Suppressor macrophage treated with lipopolysaccharide for 4 hours (primary cell): ENCODE results near the gene CPN2.

ENCODE experiments used
- DNase-seq: peaks from one replicate; pipeline ENCODE4 v3.0.0-alpha.2; 2020

Gene CPN2

GRCh38 chr3:194310060-194310835 is 40.9 kb downstream of the CPN2 start:
- no peak for DNase-seq

DNA sequence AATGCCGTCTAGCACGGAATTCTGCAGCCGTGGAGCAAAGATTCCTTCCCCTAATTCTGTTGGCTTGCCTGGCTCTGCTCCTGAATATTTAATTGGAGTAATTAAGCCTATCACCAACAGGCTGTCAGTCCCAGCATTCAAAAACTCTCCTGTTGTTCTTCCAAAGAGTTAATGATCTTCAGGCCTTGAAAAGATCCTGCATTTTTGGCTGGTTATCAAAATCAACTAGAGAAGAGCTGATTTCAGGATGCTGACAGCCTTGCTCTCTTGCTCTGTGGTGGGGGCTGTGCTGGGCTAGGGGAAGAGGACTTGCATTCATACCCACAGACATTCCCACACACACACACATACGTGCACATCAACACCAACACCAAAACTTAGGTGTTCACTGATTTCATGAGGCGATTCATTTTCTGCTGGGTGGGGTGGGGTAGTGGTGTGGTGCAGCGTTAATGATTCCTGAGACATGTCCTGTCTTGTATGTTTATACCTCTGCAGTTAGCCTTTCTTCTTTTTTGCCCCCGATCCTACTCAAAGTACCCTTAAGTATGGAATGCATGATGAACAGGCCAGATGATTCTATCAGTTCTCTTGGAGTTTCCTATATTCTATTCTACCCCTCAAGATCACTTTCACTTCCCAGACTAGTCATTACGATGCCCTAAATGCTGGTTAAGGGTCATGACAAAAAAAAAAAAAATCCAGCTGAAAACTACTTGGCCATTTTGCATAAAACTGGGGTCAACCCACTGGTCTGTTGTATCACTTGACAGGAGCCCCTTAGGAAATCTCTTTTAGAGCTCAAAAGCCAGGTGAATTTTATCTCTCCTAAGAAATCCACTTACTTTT is 42.3 kb downstream of the CPN2 start:
- peak; percentile 32 for DNase-seq

DNA sequence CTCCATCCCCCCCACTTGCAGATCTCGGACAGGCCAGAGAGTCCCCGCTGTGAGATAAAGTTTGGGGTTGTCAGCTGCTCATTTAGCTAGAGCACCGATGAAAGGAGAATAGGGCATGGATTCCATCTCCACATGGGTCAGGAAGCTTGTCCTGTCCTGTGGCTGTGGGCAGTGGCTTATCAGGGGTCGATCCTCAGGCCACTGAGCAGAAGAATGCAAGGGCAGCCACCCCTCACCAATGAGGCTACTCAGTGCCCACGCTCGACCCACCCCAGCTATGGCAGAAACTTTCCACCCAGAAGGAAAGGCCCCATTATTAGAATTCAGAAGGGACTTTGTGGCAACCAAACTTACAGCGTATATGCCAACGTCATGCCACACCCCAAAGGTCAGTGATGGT is 43.3 kb downstream of the CPN2 start:
- DNase-seq, result no peak

DNA sequence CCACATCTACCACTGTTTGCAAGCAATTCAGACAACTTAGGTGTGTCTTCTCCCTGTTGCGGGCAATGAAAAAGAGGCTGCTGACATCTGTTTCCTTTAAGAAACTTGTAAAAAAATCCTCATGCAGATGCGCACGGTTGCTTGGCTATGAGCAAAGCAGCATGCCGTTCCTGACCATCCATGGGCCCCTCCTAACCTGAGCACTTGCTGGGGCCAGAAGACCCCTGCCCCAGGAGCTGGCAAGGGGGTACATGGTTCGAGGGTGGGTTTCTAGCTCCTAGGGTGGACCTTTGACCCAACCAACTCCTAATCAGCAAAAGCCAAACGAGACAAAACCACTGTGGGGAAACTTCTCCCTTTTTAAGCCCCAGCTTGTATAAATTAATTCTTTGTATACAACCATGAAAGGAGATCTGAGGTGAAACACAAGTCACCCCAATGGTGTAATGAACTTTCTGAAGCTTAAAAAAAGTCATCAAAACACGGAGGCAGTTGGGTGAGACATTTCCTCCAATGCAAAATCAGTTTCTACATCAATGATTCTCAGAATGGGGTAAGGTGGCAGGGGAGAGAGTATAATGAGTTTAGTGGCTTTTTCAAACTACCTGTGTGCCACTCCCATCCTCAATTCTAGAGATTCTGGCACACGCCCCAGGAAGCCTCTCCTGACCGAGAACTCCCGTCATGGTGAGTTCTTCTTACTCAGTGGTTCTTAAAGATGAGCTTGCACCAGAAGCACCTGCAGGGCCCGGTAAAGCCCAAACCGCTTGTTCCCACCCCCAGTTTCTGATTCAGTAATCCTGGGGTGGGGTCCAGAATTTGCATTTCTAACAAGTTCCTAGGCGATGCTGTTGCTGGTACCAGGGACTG is 44.1 kb downstream of the CPN2 start:
- DNase-seq, result no peak

- DNase-seq, result no peak
Observed at GRCh38 chr3:194306109-194306686, 44.9 kb downstream of the CPN2 start.

DNA sequence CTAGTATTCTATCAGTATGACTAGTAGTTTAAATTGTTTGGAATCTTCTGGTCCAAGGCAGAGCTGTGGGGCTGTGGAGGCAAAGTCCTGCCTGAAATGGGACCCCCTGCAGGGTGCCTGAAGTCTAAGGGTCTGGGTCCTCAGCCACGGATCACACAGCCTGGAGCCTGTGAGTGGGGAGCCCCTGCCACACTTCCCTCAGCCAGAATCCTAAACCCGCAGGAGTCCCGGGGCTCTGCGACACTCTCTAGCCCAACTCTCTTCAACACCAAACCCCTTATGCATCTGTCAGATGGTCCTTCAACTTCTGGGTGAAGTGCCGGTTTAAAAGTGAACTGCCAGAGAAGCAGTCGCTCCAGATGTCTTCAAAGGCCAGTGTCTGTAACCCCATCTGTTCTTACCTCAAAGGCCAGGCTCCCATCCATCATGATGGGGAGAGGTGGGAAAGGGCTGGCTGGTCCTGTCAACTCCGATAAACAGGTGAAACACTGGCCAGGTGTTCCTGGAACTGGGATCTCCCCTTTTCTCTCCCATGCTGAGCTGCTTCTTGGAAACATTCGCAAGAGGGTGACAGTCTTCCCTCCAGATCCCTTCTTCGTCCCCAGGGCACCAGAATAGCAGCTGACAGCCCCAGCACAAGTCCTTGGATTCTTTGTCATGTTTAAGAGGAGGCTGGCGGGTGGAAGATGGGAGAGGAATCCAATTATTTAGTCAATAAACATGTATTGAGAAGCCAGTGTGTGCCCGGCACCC is 45.6 kb downstream of the CPN2 start:
- DNase-seq, result no peak

DNA sequence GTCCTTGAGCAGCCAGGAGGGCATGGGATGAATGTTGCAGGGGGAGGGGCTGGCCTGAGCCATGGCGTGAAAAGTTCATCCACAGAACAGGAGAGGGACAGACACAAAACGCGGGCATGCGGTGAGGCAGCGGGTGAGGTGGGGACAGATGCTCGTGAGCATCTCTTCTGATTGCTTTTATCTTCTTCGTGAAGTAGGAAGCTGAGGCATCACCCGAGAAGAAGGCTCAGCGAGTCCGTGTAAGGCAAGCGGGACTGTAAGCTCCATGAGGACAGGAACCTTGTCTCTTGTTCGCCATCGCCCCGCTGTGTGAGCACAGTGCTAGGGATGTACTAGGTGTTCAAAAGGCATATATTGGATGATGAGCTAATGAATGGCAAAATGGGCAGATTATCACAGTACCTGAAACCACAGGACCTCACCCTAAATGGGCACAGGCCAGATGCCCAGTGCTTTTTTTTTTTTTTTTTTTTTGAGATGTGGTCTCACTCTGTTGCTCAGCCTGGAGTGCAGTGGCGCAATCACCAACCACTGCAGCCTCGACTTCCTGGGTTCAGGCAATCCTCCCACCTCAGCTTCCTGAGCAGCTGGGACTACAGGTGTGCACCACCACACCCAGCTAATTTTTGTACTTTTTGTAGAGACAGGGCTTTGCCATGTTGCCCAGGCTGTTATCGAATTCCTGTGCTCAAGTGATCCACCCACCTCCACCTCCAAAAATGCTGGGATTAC is 46.8 kb downstream of the CPN2 start:
- no peak for DNase-seq

- DNase-seq, result no peak
Observed at GRCh38 chr3:194303749-194304148, 47.4 kb downstream of the CPN2 start.

- no peak for DNase-seq
Observed at GRCh38 chr3:194301730-194302129, 49.4 kb downstream of the CPN2 start.

GRCh38 chr3:194300936-194301335 is 50.2 kb downstream of the CPN2 start:
- no peak for DNase-seq

- DNase-seq, result no peak
Observed at GRCh38 chr3:194300382-194300758, 50.8 kb downstream of the CPN2 start.

GRCh38 chr3:194298331-194299227 is 52.5 kb downstream of the CPN2 start:
- DNase-seq, result no peak

GRCh38 chr3:194296454-194297263 is 54.5 kb downstream of the CPN2 start:
- DNase-seq, result no peak

- DNase-seq, result no peak
Observed at GRCh38 chr3:194294895-194295214, 56.3 kb downstream of the CPN2 start.

GRCh38 chr3:194294199-194294894 is 56.8 kb downstream of the CPN2 start:
- DNase-seq, result no peak

DNA sequence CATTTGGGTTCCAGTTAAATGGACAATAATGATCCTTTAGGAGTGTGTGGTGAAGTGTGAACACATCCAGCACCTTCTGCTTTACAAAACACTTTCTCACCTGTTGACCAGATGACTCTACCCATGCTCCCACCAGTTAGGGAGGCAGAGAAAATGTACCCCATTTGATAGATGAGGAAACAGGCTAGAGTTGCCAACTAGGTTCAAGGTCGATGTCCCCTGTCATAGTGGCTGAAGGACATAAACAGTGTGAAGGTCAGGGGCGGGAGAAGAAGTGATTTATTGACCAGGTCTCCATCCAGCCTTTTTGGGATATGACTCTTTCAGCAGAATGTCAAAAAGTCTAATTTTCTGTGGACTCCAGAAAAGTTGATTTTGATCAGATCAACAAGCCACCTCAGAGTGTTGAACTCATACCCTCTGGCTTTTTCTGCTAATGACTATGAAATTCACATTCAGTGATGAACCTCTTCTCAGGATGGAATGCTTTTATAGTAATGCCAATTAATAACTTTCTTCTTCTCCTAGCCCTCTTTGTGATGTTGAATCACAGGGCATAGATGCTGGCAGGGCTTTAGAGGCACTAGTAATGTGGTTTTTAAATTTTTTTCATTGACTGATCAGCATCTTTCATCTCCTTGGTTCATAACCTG is 57.5 kb downstream of the CPN2 start:
- no peak for DNase-seq

DNA sequence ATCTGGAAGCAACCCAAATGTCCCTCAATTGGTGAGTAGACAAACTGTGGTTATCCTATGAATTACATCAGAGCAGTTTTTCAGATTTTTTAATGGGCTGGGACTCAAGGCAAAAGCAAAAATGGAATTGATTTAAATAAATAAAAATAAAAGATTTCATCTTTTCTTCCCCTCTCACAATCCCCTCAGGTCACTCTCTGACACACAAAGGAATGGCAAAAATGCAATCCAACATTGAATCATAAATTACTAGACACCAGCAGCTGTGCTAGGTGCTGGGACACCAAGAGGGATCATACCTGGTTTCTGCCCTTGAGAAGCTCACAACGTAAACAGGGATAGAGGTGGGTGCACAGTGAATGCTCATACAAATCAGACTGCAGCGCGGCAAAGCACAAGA is 58.8 kb downstream of the CPN2 start:
- DNase-seq, result no peak
